ENCODE results near the gene DDB1.
"Not testable (repeated sequence)": the region's sequence is repeated elsewhere in the genome, so short reads cannot be mapped to it uniquely, and the experiment has no call there.

DDB1 gene

DNA sequence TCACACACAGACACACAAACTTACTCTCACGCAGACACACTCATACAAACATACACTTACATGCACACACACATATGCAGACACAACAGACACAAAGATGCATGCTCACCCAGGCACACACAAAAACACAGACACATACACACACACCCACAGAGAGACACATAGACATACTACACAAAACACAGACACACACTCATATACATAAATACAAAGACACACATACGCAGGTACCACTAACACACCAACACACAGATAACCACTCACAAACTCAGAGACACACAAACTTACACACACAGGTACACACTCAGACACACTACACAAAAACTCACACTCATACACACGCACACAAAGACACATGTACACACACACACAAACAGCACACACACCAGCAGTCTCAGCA lies 60.2 kb downstream of the DDB1 start:
- DNase-seq = no peak

DNA sequence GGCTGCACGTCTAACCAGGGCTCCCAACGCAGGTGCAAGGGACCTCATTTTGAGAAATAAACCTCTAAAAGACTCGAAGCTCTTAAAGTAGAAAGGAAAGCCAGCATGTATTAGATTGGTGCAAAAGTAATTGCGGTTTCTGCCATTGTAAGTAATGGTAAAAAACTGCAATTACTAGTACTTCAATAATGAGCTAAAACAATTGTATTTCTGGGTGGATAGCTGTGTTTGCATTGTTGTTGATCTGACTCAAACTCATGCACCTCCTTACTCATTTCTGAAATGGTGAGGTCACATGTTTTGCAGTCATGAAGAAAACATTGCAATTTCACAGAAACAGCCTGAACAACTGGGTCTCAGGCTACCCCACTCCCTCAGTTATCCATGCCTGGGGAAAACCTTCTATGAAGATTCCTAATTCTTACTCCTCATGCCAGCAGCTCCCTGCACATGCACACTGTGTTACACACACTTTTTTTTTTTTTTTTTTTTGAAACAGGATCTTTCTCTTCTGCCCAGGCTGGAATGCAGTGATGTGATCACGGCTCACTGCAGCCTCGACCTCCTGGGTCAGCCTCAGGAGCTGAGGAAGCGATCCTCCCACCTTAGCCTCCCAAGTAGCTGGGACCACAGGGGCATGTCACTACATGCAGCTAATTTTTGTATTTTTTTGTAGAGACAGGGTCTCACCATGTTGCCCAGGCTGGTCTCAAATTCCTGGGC lies 62.4 kb downstream of the DDB1 start:
- no peak for DNase-seq

DNA sequence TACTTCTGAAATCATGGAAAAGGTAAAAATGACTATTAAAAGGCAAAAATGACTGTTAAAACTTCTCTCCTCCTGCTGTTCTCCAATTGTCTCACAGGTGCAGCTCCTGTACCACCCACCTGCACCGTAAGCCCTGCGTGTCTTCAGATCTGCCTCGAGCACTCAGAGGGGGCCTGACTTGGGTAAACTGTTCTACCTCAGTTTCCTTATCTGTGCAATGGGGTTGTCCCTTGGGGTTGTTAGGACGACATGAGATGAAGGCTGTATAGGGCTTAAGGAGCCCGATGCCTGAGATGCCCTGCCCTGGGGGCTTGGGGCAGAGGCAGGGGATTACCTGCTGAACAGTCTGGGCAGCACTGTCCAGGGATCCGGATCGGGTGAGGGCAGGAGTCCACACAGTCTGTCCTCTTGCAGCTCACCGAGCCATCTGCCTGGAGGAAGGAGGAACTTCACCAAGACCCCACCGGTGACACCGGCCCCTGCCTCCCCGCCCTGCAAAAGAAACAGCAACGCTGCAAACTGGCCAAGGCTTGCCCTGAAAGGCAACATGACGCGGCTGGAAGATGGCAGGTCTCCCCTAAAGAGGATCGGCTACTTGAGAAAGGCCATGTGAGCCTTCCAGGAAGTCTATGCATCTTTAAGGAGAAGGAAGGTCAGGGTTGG lies 64.2 kb downstream of the DDB1 start:
- no peak for DNase-seq

- DNase-seq = no peak
Measured at GRCh38 chr11:61267437-61267841, 65.5 kb downstream of the DDB1 start.

DNA sequence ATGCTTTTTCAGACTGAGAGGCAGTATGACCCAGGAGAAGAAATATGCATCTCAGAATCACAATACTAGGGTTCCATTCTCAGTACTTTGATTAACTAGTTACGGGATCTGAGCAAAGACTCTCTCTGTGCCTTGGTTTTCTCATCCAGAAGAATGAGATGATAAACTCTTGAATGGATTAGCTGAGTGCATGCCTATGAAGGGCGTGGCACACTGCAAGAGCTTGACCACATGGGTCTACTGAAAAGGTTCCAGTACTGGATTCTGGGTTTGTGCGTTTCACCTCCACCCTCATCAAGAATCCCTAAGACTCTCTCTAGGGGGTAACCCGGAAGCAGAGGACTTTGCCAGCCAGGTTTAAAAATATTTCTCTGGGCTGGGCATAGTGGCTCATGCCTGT lies 66.3 kb downstream of the DDB1 start:
- no peak for DNase-seq

DNA sequence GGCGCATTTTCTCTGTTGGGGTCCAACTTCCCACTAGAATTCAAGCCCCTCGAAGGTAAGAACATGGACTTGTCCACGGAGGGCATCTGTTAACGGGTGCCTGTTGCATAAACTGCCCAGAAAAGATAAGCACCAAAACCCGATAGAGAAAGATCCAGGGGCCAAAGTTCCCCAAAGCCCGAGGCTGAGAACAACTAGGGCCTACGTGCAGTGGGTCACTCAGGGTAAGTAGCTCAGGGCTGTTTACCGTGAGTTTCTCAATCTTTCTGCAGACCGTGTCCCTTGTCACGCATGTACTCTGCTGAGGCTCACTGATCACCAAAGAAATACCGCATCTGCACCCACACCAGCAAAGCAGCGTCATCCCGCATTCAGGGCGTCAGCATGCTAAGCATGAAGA lies 67.5 kb downstream of the DDB1 start:
- no peak for DNase-seq

GRCh38 chr11:61264795-61265194 lies 68.1 kb downstream of the DDB1 start:
- no peak for DNase-seq

- DNase-seq = no peak
Measured at GRCh38 chr11:61264371-61264770, 68.5 kb downstream of the DDB1 start.

DNA sequence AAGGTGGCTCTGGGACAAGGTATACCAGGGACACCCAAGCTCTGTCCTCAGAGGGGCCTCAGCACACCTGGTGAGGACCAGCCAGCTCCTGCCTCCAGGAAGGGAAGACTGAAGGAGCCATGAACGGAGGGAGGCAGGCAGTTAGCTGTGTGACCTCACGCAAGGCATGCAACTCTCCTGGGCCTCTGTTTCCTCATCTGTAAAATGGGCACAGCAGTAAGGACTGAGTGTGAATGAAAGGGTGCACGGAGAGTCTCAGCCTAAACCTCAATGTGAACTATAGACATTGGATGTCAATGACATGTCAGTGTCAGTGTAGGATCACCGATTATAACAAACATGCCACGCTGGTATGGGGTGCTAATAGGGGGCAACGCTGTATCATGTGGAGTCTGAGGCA lies 73.5 kb downstream of the DDB1 start:
- DNase-seq = no peak

DNA sequence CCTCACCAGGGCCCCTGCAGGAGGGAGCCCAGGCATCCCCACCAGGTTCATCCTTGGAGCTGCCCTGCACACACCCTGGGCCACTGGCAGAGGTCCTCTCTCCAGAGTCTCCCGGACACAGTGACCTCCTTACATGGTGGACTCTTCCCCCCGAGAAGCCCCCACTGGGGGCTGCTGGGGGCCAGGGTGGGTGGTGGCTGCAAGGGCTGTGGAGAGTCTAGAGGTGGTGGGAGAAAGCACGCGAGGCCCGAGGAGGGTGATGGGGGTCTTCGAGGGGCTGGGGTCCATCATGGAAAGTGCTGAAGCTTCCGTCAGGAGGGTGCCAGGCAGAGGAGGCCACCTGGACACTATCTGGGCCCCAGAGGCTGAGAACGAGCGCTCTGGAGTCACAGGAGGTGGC lies 74.4 kb downstream of the DDB1 start:
- no peak for DNase-seq

- no peak for DNase-seq
Measured at GRCh38 chr11:61256710-61257482, 76.0 kb downstream of the DDB1 start.

GRCh38 chr11:61254403-61255025 lies 78.4 kb downstream of the DDB1 start:
- DNase-seq = peak in 40 of 56 donors; percentile 2 to 70 (median 20)

DNA sequence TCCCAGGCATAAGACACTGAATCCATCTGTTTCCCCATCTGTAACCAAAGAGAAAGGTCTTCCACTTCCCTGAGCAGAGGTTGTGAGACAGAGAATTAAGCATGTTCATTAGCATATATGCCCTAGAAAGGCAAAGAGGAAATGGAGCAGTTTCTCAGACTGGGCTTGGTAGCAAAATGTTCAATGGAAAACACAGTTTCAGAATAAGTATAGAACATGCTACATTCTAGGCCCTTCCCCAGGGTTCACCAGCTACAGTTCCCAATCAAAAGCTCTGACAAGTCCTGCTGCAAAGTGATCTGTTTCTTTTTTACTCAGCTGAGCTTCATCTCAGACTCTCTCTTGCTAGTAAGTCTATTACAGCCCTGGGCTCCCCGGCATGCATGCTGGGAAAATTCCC lies 80.6 kb downstream of the DDB1 start:
- not testable (repeated sequence) for DNase-seq

GRCh38 chr11:61250796-61251765 lies 81.8 kb downstream of the DDB1 start:
- not testable (repeated sequence) for DNase-seq

Data from nucleus accumbens (tissue), 56 donors.